KMS-11 (cell line): ENCODE measurements around the gene SKAP2.

ENCODE experiments used
- H2AFZ ChIP-seq: fragments of 200-600 bp; sonication (generic); 2 replicates; pipeline ENCODE4 v1.6.1; 2016; ENCODE audit warnings: antibody characterized with exemption, mixed run types, low read depth
- H3K27ac ChIP-seq: fragments of 200-600 bp; sonication (generic); 2 replicates; pipeline ENCODE4 v1.6.1; 2016; ENCODE audit warnings: mild to moderate bottlenecking, mixed run types
- H3K27me3 ChIP-seq: fragments of 200-600 bp; sonication (generic); 2 replicates; pipeline ENCODE4 v1.6.1; 2017; ENCODE audit warnings: mild to moderate bottlenecking, low read depth, mixed run types, moderate library complexity; ENCODE audit not compliant: insufficient read depth
- H3K36me3 ChIP-seq: fragments of 200-600 bp; sonication (generic); 2 replicates; pipeline ENCODE4 v1.6.1; 2017; ENCODE audit warnings: mild to moderate bottlenecking, mixed run types; ENCODE audit not compliant: insufficient read depth
- H3K4me1 ChIP-seq: fragments of 200-600 bp; sonication (generic); 2 replicates; pipeline ENCODE4 v1.6.1; 2016; ENCODE audit warnings: mild to moderate bottlenecking, low read depth, mixed run types; ENCODE audit not compliant: poor library complexity, severe bottlenecking
- H3K4me2 ChIP-seq: fragments of 200-600 bp; sonication (generic); 2 replicates; pipeline ENCODE4 v1.7.0; 2016; ENCODE audit warnings: mild to moderate bottlenecking, mixed run types
- H3K4me3 ChIP-seq: fragments of 200-600 bp; sonication (generic); IDR thresholded peaks from 2 replicates; pipeline ENCODE4 v1.6.1; 2017; ENCODE audit warnings: low read depth, low read length, mixed read lengths; ENCODE audit not compliant: insufficient read depth
- H3K79me2 ChIP-seq: fragments of 200-600 bp; sonication (generic); 2 replicates; pipeline ENCODE4 v1.6.1; 2016; ENCODE audit warnings: low read depth, mixed run types; ENCODE audit not compliant: insufficient read depth
- H3K9ac ChIP-seq: fragments of 200-600 bp; sonication (generic); 2 replicates; pipeline ENCODE4 v1.6.1; 2016; ENCODE audit warnings: mild to moderate bottlenecking, mixed run types
- H4K20me1 ChIP-seq: fragments of 200-600 bp; sonication (generic); 2 replicates; pipeline ENCODE4 v1.6.1; 2016; ENCODE audit warnings: mild to moderate bottlenecking, mixed run types; ENCODE audit not compliant: insufficient read depth
- CTCF ChIP-seq: fragments of 200-600 bp; sonication (generic); conservative IDR thresholded peaks from 2 replicates; pipeline ENCODE4 v1.6.1; 2017; ENCODE audit warnings: low read depth, mild to moderate bottlenecking, antibody characterized with exemption, low read length, moderate library complexity, mixed read lengths

The SKAP2 gene

GRCh38 chr7:26657686-26658388, 206.6 kb downstream of the SKAP2 start:
- Histone ChIP-seq H2AFZ (no peak overlapping the region), H4K20me1 (no peaks in the 10 kb centered on the region), H3K27me3 (0 out of 2 replicates have a peak, but pooled peaks cover 3% of the 10 kb centered on the region), H3K4me3 (no peak overlapping the region), H3K79me2 (no peaks in the 10 kb centered on the region), H3K9ac (no peak overlapping the region), H3K27ac (no peak overlapping the region), H3K4me1 (no peaks in the 10 kb centered on the region), H3K36me3 (no peaks in the 10 kb centered on the region), H3K4me2 (no peak overlapping the region)
- no peak for TF ChIP-seq CTCF

- Histone ChIP-seq H3K4me1 (no peaks in the 10 kb centered on the region), H3K4me2 (no peak overlapping the region), H4K20me1 (no peaks in the 10 kb centered on the region), H3K27me3 (0 out of 2 replicates have a peak, but pooled peaks cover under 1% of the 10 kb centered on the region), H3K79me2 (no peaks in the 10 kb centered on the region), H2AFZ (no peak overlapping the region), H3K9ac (no peak overlapping the region), H3K36me3 (no peaks in the 10 kb centered on the region), H3K4me3 (no peak overlapping the region), H3K27ac (no peak overlapping the region)
- TF ChIP-seq CTCF: no peak
Observed at GRCh38 chr7:26657206-26657641, 207.2 kb downstream of the SKAP2 start.

- Histone ChIP-seq H3K27ac (no peak overlapping the region), H3K4me1 (no peaks in the 10 kb centered on the region), H3K27me3 (no peaks in the 10 kb centered on the region), H3K4me3 (no peak overlapping the region), H4K20me1 (no peaks in the 10 kb centered on the region), H2AFZ (no peak overlapping the region), H3K79me2 (no peaks in the 10 kb centered on the region), H3K36me3 (no peaks in the 10 kb centered on the region), H3K4me2 (no peak overlapping the region), H3K9ac (no peak overlapping the region)
- TF ChIP-seq CTCF: no peak
Observed at GRCh38 chr7:26656735-26657134, 207.7 kb downstream of the SKAP2 start.

GRCh38 chr7:26655781-26656180, 208.6 kb downstream of the SKAP2 start:
- Histone ChIP-seq H3K36me3 (no peaks in the 10 kb centered on the region), H2AFZ (no peak overlapping the region), H3K4me3 (no peak overlapping the region), H3K27me3 (no peaks in the 10 kb centered on the region), H3K79me2 (no peaks in the 10 kb centered on the region), H3K4me2 (no peak overlapping the region), H3K4me1 (no peaks in the 10 kb centered on the region), H3K9ac (no peak overlapping the region), H3K27ac (no peak overlapping the region), H4K20me1 (no peaks in the 10 kb centered on the region)
- TF ChIP-seq CTCF: no peak
